ENCODE data around the gene KHDRBS1. TPM values are rescaled to one million over a fixed set of nuclear protein-coding genes. Genes with fewer than 3 reads are reported as not detected.
A peak's percentile ranks its signal among the peaks of the same experiment; 100 is the strongest.

Gene KHDRBS1
- total and polyA plus RNA-seq, 2 of the 13 experiments (the other 11 are each of a cell fraction or from before 2014, with no cell fraction given), result 25.1 to 39.0 TPM

GRCh38 chr1:32013386-32014198, at the start of gene KHDRBS1 (continued):
- TF ChIP-seq BCLAF1 (IDR thresholded peaks at IDR 0.05) (no peak), POGK (CRISPR knock-in tag; conservative IDR thresholded peaks at IDR 0.05) (peak; percentile 31), ZFAT (CRISPR knock-in tag; conservative IDR thresholded peaks at IDR 0.05) (no peak), HOXD1 (CRISPR knock-in tag; IDR thresholded peaks at IDR 0.05) (peak; percentile 6; the same call in 1 of the 2 replicates), ZNF652 (CRISPR knock-in tag; IDR thresholded peaks at IDR 0.05; ENCODE audit: borderline replicate concordance, low read depth) (no peak), CBX2 (IDR thresholded peaks at IDR 0.05; ENCODE audit: low read depth, low read length) (no peak), CBX2 (CRISPR knock-in tag; IDR thresholded peaks at IDR 0.05; ENCODE audit: low read depth) (no peak), HMG20A (CRISPR knock-in tag; IDR thresholded peaks at IDR 0.05; ENCODE audit: borderline replicate concordance) (no peak; the same call in 1 of the 2 replicates), SAFB2 (CRISPR knock-in tag; IDR thresholded peaks at IDR 0.05; ENCODE audit: borderline replicate concordance, low read depth) (peak; percentile 76; the same call in 1 of the 2 replicates), GABPA (IDR thresholded peaks at IDR 0.05; ENCODE audit: low read depth, low read length) (peak; percentile 61), GABPA (CRISPR knock-in tag; IDR thresholded peaks at IDR 0.05; ENCODE audit: low read depth) (peak; percentile 82), ZFP36 (IDR thresholded peaks at IDR 0.05; ENCODE audit: borderline replicate concordance, low read depth, low read length, partially characterized antibody) (no peak)
- TF ChIP-seq, protein P1, sequence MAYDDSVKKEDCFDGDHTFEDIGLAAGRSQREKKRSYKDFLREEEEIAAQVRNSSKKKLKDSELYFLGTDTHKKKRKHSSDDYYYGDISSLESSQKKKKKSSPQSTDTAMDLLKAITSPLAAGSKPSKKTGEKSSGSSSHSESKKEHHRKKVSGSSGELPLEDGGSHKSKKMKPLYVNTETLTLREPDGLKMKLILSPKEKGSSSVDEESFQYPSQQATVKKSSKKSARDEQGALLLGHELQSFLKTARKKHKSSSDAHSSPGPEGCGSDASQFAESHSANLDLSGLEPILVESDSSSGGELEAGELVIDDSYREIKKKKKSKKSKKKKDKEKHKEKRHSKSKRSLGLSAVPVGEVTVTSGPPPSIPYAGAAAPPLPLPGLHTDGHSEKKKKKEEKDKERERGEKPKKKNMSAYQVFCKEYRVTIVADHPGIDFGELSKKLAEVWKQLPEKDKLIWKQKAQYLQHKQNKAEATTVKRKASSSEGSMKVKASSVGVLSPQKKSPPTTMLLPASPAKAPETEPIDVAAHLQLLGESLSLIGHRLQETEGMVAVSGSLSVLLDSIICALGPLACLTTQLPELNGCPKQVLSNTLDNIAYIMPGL (CRISPR knock-in tag; IDR thresholded peaks at IDR 0.05; ENCODE audit: borderline replicate concordance in 1 of 2, low read depth in 1 of 2), result peak; percentile 37 to 52; a peak in 3 of 4 replicates
- TF ChIP-seq, protein P2, sequence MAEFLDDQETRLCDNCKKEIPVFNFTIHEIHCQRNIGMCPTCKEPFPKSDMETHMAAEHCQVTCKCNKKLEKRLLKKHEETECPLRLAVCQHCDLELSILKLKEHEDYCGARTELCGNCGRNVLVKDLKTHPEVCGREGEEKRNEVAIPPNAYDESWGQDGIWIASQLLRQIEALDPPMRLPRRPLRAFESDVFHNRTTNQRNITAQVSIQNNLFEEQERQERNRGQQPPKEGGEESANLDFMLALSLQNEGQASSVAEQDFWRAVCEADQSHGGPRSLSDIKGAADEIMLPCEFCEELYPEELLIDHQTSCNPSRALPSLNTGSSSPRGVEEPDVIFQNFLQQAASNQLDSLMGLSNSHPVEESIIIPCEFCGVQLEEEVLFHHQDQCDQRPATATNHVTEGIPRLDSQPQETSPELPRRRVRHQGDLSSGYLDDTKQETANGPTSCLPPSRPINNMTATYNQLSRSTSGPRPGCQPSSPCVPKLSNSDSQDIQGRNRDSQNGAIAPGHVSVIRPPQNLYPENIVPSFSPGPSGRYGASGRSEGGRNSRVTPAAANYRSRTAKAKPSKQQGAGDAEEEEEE (CRISPR knock-in tag; IDR thresholded peaks at IDR 0.05; ENCODE audit: borderline replicate concordance), result peak; percentile 88
- TF ChIP-seq, protein P3, sequence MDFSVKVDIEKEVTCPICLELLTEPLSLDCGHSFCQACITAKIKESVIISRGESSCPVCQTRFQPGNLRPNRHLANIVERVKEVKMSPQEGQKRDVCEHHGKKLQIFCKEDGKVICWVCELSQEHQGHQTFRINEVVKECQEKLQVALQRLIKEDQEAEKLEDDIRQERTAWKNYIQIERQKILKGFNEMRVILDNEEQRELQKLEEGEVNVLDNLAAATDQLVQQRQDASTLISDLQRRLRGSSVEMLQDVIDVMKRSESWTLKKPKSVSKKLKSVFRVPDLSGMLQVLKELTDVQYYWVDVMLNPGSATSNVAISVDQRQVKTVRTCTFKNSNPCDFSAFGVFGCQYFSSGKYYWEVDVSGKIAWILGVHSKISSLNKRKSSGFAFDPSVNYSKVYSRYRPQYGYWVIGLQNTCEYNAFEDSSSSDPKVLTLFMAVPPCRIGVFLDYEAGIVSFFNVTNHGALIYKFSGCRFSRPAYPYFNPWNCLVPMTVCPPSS (IDR thresholded peaks at IDR 0.05), result no peak
- TF ChIP-seq, protein P4, sequence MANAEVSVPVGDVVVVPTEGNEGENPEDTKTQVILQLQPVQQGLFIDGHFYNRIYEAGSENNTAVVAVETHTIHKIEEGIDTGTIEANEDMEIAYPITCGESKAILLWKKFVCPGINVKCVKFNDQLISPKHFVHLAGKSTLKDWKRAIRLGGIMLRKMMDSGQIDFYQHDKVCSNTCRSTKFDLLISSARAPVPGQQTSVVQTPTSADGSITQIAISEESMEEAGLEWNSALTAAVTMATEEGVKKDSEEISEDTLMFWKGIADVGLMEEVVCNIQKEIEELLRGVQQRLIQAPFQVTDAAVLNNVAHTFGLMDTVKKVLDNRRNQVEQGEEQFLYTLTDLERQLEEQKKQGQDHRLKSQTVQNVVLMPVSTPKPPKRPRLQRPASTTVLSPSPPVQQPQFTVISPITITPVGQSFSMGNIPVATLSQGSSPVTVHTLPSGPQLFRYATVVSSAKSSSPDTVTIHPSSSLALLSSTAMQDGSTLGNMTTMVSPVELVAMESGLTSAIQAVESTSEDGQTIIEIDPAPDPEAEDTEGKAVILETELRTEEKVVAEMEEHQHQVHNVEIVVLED (CRISPR knock-in tag; IDR thresholded peaks at IDR 0.05; ENCODE audit: borderline replicate concordance), result peak; percentile 82
